Ureter (tissue), 1 donor: ENCODE measurements around the gene LSM14B. TPM values are rescaled to one million over a fixed set of nuclear protein-coding genes. Genes with fewer than 3 reads are reported as not detected.
A peak's percentile ranks its signal among the peaks of the same experiment; 100 is the strongest.
"Not testable (repeated sequence)": the region's sequence is repeated elsewhere in the genome, so short reads cannot be mapped to it uniquely, and the experiment has no call there.

ENCODE experiments used
- DNase-seq: peaks from one replicate; pipeline ENCODE4 v3.0.0-alpha.2; 2020; ENCODE audit warnings: low spot score
- total RNA-seq: library from RNA; stranded (reverse); gene quantifications from one replicate; pipeline ENCODE4 v1.2.4, GENCODE V29; 2023
- donor health status: DM: yes; HTN: yes; CAD: no.

LSM14B gene
- total RNA-seq, 1 donor from 2014 or later: 39.0 TPM

- DNase-seq: no peak
Observed at GRCh38 chr20:62112368-62112767, 9.9 kb upstream of the LSM14B start.

GRCh38 chr20:62114894-62115293 is 7.4 kb upstream of the LSM14B start:
- no peak for DNase-seq

GRCh38 chr20:62115800-62116407 is 6.4 kb upstream of the LSM14B start:
- DNase-seq: not testable (repeated sequence)

GRCh38 chr20:62116558-62117361 is 5.5 kb upstream of the LSM14B start:
- no peak for DNase-seq

- DNase-seq: no peak
Observed at GRCh38 chr20:62117362-62117646, 5.0 kb upstream of the LSM14B start.

- DNase-seq: no peak
Observed at GRCh38 chr20:62117658-62118057, 4.6 kb upstream of the LSM14B start.

GRCh38 chr20:62118113-62119043 is 3.9 kb upstream of the LSM14B start:
- no peak for DNase-seq

GRCh38 chr20:62119115-62119514 is 3.2 kb upstream of the LSM14B start:
- no peak for DNase-seq

- DNase-seq: no peak
Observed at GRCh38 chr20:62119591-62120364, 2.5 kb upstream of the LSM14B start.

GRCh38 chr20:62120365-62120762 is 1.9 kb upstream of the LSM14B start:
- DNase-seq: no peak

GRCh38 chr20:62120990-62121775 is 1.1 kb upstream of the LSM14B start:
- DNase-seq: peak; percentile 58

- no peak for DNase-seq
Observed at GRCh38 chr20:62122654-62123449, 577 bp downstream of the LSM14B start.

- DNase-seq: no peak
Observed at GRCh38 chr20:62123450-62124118, 1.3 kb downstream of the LSM14B start.

- DNase-seq: no peak
Observed at GRCh38 chr20:62126141-62126540, 3.9 kb downstream of the LSM14B start.

GRCh38 chr20:62127799-62128198 is 5.5 kb downstream of the LSM14B start:
- no peak for DNase-seq

- no peak for DNase-seq
Observed at GRCh38 chr20:62128502-62128901, 6.2 kb downstream of the LSM14B start.

GRCh38 chr20:62129731-62130531 is 7.7 kb downstream of the LSM14B start:
- no peak for DNase-seq

- no peak for DNase-seq
Observed at GRCh38 chr20:62131560-62132320, 9.5 kb downstream of the LSM14B start.
